ENCODE results near the gene RBM39.

DNA sequence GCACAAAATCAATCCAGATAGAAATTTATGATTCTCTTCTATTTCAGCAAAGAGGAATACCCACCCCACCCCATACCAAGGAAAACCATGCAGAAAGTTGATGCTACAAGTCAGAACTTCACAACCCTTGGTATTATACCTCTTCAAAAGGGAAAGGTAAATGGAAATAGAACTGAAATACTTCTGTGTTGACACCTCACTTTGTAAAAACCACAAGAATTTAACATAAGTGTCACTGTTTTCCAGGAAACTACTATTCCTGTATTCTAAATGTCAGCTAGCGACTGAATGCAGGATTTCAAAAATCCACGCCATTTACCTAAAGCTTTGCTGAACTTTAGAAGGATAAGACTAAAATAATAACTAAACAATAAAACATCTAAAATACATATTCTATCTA is 81.0 kb downstream of the RBM39 start:
- no peak for TF ChIP-seq EZH2 (IDR thresholded peaks at IDR 0.05; ENCODE audit: low read length, unreplicated experiment)
- TF ChIP-seq, protein P1, sequence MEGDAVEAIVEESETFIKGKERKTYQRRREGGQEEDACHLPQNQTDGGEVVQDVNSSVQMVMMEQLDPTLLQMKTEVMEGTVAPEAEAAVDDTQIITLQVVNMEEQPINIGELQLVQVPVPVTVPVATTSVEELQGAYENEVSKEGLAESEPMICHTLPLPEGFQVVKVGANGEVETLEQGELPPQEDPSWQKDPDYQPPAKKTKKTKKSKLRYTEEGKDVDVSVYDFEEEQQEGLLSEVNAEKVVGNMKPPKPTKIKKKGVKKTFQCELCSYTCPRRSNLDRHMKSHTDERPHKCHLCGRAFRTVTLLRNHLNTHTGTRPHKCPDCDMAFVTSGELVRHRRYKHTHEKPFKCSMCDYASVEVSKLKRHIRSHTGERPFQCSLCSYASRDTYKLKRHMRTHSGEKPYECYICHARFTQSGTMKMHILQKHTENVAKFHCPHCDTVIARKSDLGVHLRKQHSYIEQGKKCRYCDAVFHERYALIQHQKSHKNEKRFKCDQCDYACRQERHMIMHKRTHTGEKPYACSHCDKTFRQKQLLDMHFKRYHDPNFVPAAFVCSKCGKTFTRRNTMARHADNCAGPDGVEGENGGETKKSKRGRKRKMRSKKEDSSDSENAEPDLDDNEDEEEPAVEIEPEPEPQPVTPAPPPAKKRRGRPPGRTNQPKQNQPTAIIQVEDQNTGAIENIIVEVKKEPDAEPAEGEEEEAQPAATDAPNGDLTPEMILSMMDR (conservative IDR thresholded peaks at IDR 0.05; ENCODE audit: low read depth, low read length) = no peak
